Medulla oblongata (tissue), 1 donor: ENCODE data around the gene ZFYVE9.
"Not testable (repeated sequence)": the region's sequence is repeated elsewhere in the genome, so short reads cannot be mapped to it uniquely, and the experiment has no call there.

Experiments used
- DNase-seq: peaks from one replicate; pipeline ENCODE4 v3.0.0-alpha.2; 2015; ENCODE audit errors: extremely low spot score

The ZFYVE9 gene

GRCh38 chr1:52369851-52370250 lies 228.0 kb downstream of the ZFYVE9 start:
- not testable (repeated sequence) for DNase-seq

GRCh38 chr1:52385376-52385775 lies 243.5 kb downstream of the ZFYVE9 start:
- no peak for DNase-seq

- DNase-seq: no peak
Measured at GRCh38 chr1:52386458-52386857, 244.6 kb downstream of the ZFYVE9 start.

GRCh38 chr1:52393174-52393573 lies 251.3 kb downstream of the ZFYVE9 start:
- DNase-seq: no peak
